HepG2 (cell line): ENCODE results near the gene DEGS1. TPM values are rescaled to one million over a fixed set of nuclear protein-coding genes. Genes with fewer than 3 reads are reported as not detected.

Experiments used
- GABPB1 ChIP-seq: IDR thresholded peaks from 2 replicates; pipeline ENCODE4 v1.6.1; 2016; ENCODE audit warnings: mild to moderate bottlenecking, missing genetic modification reagents, moderate library complexity, missing compliant biosample characterization
- GTF2F1 ChIP-seq: fragments of 150-350 bp; IDR thresholded peaks from 2 replicates; pipeline ENCODE4 v1.6.1; 2014; ENCODE audit warnings: low read length
- IKZF1 ChIP-seq: fragments of 450-650 bp; IDR thresholded peaks from 2 replicates; pipeline ENCODE4 v1.7.1; 2016
- JUN ChIP-seq: sonication (generic); formaldehyde crosslinking; IDR thresholded peaks from 2 replicates; pipeline ENCODE4 v1.4.0; 2020; ENCODE audit warnings: mild to moderate bottlenecking, missing genetic modification reagents
- KLF11 ChIP-seq: IDR thresholded peaks from 2 replicates; pipeline ENCODE4 v1.6.1; 2016; ENCODE audit warnings: missing compliant biosample characterization
- MIER3 ChIP-seq: IDR thresholded peaks from 2 replicates; pipeline ENCODE4 v1.6.1; 2016; ENCODE audit warnings: missing compliant biosample characterization, borderline replicate concordance
- NONO ChIP-seq, 2 experiments: fragments of 450-650 bp in 1 of 2; sonication (generic) in 1 of 2; formaldehyde crosslinking in 1 of 2; IDR thresholded peaks in 1 of 2; conservative IDR thresholded peaks in 1 of 2; 2 replicates each; pipeline versions ENCODE4 v1.6.1 to v1.8.0; 2017 to 2022; ENCODE audit warnings: mild to moderate bottlenecking in 1 of 2, missing genetic modification reagents in 1 of 2, moderate library complexity in 1 of 2
- RBAK ChIP-seq: sonication (generic); formaldehyde crosslinking; IDR thresholded peaks from 2 replicates; pipeline ENCODE4 v1.5.1; 2020; ENCODE audit warnings: mild to moderate bottlenecking, missing genetic modification reagents
- RELA ChIP-seq: sonication (generic); formaldehyde crosslinking; IDR thresholded peaks from 2 replicates; pipeline ENCODE4 v1.4.0; 2020; ENCODE audit warnings: missing genetic modification reagents
- SP4 ChIP-seq: sonication (generic); formaldehyde crosslinking; IDR thresholded peaks from 2 replicates; pipeline ENCODE4 v1.8.1; 2023; ENCODE audit warnings: mild to moderate bottlenecking, missing genetic modification reagents
- SRSF9 ChIP-seq: fragments of 200-400 bp; formaldehyde crosslinking; IDR thresholded peaks from 2 replicates; pipeline ENCODE4 v1.6.1; 2018; ENCODE audit warnings: borderline replicate concordance, mild to moderate bottlenecking, low read depth, low read length; ENCODE audit not compliant: insufficient read depth, poor library complexity, severe bottlenecking
- ZFP37 ChIP-seq: sonication (generic); formaldehyde crosslinking; IDR thresholded peaks from 2 replicates; pipeline ENCODE4 v1.4.0; 2020; ENCODE audit warnings: missing genetic modification reagents, borderline replicate concordance
- ZNF547 ChIP-seq: sonication (generic); formaldehyde crosslinking; IDR thresholded peaks from 2 replicates; pipeline ENCODE4 v1.5.1; 2020; ENCODE audit warnings: mild to moderate bottlenecking, missing genetic modification reagents
- ZNF747 ChIP-seq: sonication (generic); formaldehyde crosslinking; IDR thresholded peaks from 2 replicates; pipeline ENCODE4 v1.8.1; 2023; ENCODE audit warnings: missing genetic modification reagents, mild to moderate bottlenecking, borderline replicate concordance
- ZNF883 ChIP-seq: sonication (generic); formaldehyde crosslinking; IDR thresholded peaks from 2 replicates; pipeline ENCODE4 v1.5.1; 2020; ENCODE audit warnings: mild to moderate bottlenecking, missing genetic modification reagents; ENCODE audit errors: not compliant biosample characterization
- ZSCAN30 ChIP-seq: sonication (generic); formaldehyde crosslinking; IDR thresholded peaks from 2 replicates; pipeline ENCODE4 v1.5.0; 2020; ENCODE audit warnings: mild to moderate bottlenecking, missing genetic modification reagents
- polyA plus RNA-seq, 8 experiments: library from polyadenylated mRNA; depleted of rRNA in 3 of 8; stranded (reverse) in 7 of 8; unstranded in 1 of 8; fragments of >200 nt; fragmentation: Illumina TruSeq in 4 of 8; extraction: Trizol in 4 of 8; gene quantifications; 2 replicates each; pipeline versions ENCODE4 v1.2.1 to v1.2.3, GENCODE V29; 2011 to 2016; ENCODE audit warnings: low read depth in 4 of 8, missing spikeins in 1 of 8, mixed read lengths in 1 of 8; ENCODE audit not compliant: insufficient read depth in 1 of 8
- total RNA-seq, 5 experiments: library from RNA; depleted of rRNA; stranded (reverse); fragments of >200 nt; fragmentation: Illumina TruSeq; extraction: Trizol; gene quantifications; 2 replicates each; pipeline ENCODE4 v1.2.3, GENCODE V29; 2016; ENCODE audit warnings: low read depth in 1 of 5
- TF ChIP-seq, protein P1 (sequence below): sonication (generic); formaldehyde crosslinking; conservative IDR thresholded peaks from 2 replicates; pipeline ENCODE4 v1.4.0; 2020; ENCODE audit warnings: missing genetic modification reagents
- TF ChIP-seq, protein P2 (sequence below): sonication (generic); formaldehyde crosslinking; IDR thresholded peaks from 2 replicates; pipeline ENCODE4 v1.5.0; 2020; ENCODE audit warnings: mild to moderate bottlenecking, missing genetic modification reagents
- TF ChIP-seq, protein P3 (sequence below): sonication (generic); formaldehyde crosslinking; IDR thresholded peaks from 2 replicates; pipeline ENCODE4 v1.4.0; 2020; ENCODE audit warnings: mild to moderate bottlenecking, missing genetic modification reagents

The DEGS1 gene
- total and polyA plus RNA-seq, 2 of the 13 experiments (the other 11 are each of a cell fraction or from before 2014, with no cell fraction given): 18.1 to 35.9 TPM

DNA sequence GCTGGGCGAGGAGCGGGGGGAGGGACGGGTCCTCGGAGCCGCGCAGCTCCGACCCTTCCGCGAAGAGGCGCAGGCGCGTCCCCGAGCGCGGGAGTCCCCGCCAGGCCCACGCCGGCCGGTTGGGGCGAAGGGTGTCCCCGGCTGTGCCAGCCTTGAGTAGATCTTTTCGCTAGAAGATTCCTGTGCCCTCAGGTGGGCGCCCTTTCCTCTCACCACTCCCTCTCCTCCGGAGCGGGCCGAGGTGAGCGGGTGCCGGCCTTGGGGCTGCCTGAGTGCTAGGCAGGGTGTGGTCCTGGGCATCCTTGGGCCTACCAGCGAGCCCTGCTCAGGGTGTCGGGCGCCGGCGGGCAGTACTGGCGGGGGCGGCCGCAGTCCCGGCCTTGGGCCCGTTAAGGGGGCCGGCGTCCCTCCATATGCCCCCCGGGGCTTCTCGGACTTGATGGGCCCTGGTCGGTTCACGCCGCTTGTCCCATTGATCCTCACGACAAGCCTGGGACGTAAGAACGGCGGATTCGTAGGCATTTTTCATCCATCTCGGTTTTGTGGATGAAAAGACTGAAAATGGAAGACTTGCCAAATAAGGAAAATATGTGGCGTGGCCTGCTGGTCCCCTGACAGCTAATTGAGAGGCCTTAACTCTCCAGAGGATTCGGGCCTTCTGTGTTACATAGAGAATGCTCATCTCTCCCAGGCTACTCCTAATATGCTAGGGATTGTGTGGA is 712 bp downstream of the DEGS1 start (continued):
- TF ChIP-seq, protein P1, sequence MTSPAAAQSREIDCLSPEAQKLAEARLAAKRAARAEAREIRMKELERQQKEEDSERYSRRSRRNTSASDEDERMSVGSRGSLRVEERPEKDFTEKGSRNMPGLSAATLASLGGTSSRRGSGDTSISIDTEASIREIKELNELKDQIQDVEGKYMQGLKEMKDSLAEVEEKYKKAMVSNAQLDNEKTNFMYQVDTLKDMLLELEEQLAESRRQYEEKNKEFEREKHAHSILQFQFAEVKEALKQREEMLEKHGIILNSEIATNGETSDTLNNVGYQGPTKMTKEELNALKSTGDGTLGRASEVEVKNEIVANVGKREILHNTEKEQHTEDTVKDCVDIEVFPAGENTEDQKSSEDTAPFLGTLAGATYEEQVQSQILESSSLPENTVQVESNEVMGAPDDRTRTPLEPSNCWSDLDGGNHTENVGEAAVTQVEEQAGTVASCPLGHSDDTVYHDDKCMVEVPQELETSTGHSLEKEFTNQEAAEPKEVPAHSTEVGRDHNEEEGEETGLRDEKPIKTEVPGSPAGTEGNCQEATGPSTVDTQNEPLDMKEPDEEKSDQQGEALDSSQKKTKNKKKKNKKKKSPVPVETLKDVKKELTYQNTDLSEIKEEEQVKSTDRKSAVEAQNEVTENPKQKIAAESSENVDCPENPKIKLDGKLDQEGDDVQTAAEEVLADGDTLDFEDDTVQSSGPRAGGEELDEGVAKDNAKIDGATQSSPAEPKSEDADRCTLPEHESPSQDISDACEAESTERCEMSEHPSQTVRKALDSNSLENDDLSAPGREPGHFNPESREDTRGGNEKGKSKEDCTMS (CRISPR knock-in tag): no peak
- TF ChIP-seq, protein P2, sequence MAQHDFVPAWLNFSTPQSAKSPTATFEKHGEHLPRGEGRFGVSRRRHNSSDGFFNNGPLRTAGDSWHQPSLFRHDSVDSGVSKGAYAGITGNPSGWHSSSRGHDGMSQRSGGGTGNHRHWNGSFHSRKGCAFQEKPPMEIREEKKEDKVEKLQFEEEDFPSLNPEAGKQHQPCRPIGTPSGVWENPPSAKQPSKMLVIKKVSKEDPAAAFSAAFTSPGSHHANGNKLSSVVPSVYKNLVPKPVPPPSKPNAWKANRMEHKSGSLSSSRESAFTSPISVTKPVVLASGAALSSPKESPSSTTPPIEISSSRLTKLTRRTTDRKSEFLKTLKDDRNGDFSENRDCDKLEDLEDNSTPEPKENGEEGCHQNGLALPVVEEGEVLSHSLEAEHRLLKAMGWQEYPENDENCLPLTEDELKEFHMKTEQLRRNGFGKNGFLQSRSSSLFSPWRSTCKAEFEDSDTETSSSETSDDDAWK (CRISPR knock-in tag): no peak
- TF ChIP-seq RBAK (CRISPR knock-in tag) (no peak), ZSCAN30 (CRISPR knock-in tag) (no peak), ZNF547 (CRISPR knock-in tag) (no peak), ZFP37 (no peak), GABPB1 (CRISPR knock-in tag) (peak; percentile 57; the same call in 1 of the 2 replicates), JUN (no peak), IKZF1 (no peak), RELA (no peak), MIER3 (CRISPR knock-in tag) (no peak), SRSF9 (no peak), NONO (IDR thresholded peaks at IDR 0.05) (no peak), NONO (CRISPR knock-in tag; conservative IDR thresholded peaks at IDR 0.05) (no peak), KLF11 (CRISPR knock-in tag) (no peak), ZNF747 (CRISPR knock-in tag) (no peak), SP4 (CRISPR knock-in tag) (no peak), ZNF883 (no peak), GTF2F1 (no peak)
- TF ChIP-seq, protein P3, sequence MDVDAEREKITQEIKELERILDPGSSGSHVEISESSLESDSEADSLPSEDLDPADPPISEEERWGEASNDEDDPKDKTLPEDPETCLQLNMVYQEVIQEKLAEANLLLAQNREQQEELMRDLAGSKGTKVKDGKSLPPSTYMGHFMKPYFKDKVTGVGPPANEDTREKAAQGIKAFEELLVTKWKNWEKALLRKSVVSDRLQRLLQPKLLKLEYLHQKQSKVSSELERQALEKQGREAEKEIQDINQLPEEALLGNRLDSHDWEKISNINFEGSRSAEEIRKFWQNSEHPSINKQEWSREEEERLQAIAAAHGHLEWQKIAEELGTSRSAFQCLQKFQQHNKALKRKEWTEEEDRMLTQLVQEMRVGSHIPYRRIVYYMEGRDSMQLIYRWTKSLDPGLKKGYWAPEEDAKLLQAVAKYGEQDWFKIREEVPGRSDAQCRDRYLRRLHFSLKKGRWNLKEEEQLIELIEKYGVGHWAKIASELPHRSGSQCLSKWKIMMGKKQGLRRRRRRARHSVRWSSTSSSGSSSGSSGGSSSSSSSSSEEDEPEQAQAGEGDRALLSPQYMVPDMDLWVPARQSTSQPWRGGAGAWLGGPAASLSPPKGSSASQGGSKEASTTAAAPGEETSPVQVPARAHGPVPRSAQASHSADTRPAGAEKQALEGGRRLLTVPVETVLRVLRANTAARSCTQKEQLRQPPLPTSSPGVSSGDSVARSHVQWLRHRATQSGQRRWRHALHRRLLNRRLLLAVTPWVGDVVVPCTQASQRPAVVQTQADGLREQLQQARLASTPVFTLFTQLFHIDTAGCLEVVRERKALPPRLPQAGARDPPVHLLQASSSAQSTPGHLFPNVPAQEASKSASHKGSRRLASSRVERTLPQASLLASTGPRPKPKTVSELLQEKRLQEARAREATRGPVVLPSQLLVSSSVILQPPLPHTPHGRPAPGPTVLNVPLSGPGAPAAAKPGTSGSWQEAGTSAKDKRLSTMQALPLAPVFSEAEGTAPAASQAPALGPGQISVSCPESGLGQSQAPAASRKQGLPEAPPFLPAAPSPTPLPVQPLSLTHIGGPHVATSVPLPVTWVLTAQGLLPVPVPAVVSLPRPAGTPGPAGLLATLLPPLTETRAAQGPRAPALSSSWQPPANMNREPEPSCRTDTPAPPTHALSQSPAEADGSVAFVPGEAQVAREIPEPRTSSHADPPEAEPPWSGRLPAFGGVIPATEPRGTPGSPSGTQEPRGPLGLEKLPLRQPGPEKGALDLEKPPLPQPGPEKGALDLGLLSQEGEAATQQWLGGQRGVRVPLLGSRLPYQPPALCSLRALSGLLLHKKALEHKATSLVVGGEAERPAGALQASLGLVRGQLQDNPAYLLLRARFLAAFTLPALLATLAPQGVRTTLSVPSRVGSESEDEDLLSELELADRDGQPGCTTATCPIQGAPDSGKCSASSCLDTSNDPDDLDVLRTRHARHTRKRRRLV (CRISPR knock-in tag): no peak
